Uterus (tissue), 4 donors: Measurements from ENCODE around the gene TRIM62. TPM values are rescaled to one million over a fixed set of nuclear protein-coding genes. Genes with fewer than 3 reads are reported as not detected.

ENCODE experiments used
- DNase-seq, 2 donors: peaks; one replicate each; pipeline ENCODE4 v3.0.0-alpha.2; 2019 to 2020
- H3K27ac ChIP-seq, 2 donors: fragments of 200-600 bp; sonication (generic); 1 replicate in 1 of 2; 2 replicates in 1 of 2; pipeline ENCODE4 v1.5.1; 2016 to 2018
- H3K27me3 ChIP-seq, 2 donors: fragments of 200-600 bp; sonication (generic); one replicate each; pipeline ENCODE4 v1.5.1; 2018 to 2019; ENCODE audit warnings: control low read depth in 1 of 2
- H3K36me3 ChIP-seq, 2 donors: fragments of 200-600 bp; sonication (generic); one replicate each; pipeline ENCODE4 v1.5.1; 2019; ENCODE audit warnings: control low read depth in 1 of 2
- H3K4me1 ChIP-seq, 2 donors: fragments of 200-600 bp; sonication (generic); one replicate each; pipeline ENCODE4 v1.5.1; 2018 to 2019; ENCODE audit warnings: control low read depth in 1 of 2
- H3K4me3 ChIP-seq, 2 donors: fragments of 200-600 bp; sonication (generic); 1 replicate in 1 of 2; 2 replicates in 1 of 2; pipeline ENCODE4 v1.5.1; 2018 to 2019; ENCODE audit warnings: mild to moderate bottlenecking in 1 of 2
- H3K9me3 ChIP-seq, 2 donors: fragments of 200-600 bp; sonication (generic); one replicate each; pipeline ENCODE4 v1.5.1; 2019; ENCODE audit warnings: control low read depth in 1 of 2
- CTCF ChIP-seq, 4 experiments: fragments of 200-600 bp in 2 of 4; fragments of 450-650 bp in 2 of 4; sonication (generic) in 2 of 4; IDR thresholded peaks; one replicate each; pipeline ENCODE4 v1.5.1; 2016 to 2019; ENCODE audit warnings: antibody characterized with exemption in 4 of 4, mild to moderate bottlenecking in 2 of 4, moderate library complexity in 1 of 4
- POLR2A ChIP-seq, 2 donors: fragments of 450-650 bp; IDR thresholded peaks; one replicate each; pipeline ENCODE4 v1.6.1; 2016; ENCODE audit warnings: antibody characterized with exemption in 2 of 2, mild to moderate bottlenecking in 1 of 2, moderate library complexity in 1 of 2
- intact Hi-C: fragments of 100-400 bp; cut with DNase I; formaldehyde crosslinking; loops from one replicate; pipeline ENCODE4 v1.15.1; 2023; ENCODE audit warnings: low total_unique reads
- total RNA-seq, 4 donors: library from RNA; depleted of rRNA in 3 of 4; stranded (reverse); fragments of >200 nt in 3 of 4; gene quantifications; one replicate each; pipeline versions ENCODE4 v1.1.0 to v1.2.4, GENCODE V29; 2014 to 2023
- donor health status: DM: yes; HTN: yes; CAD: no.

Gene TRIM62
- total RNA-seq, 4 donors from 2014 or later: 0.26 to 9.4 (median 1.4) TPM

GRCh38 chr1:33222381-33222780 is 40.5 kb upstream of the TRIM62 start:
- H3K9me3 ChIP-seq: no peaks in the 10 kb centered on the region

GRCh38 chr1:33221385-33221758 is 39.5 kb upstream of the TRIM62 start:
- Histone ChIP-seq H3K27ac (no peak overlapping the region), H3K4me3 (no peak overlapping the region), H3K4me1 (no peaks in the 10 kb centered on the region), H3K9me3 (no peaks in the 10 kb centered on the region), H3K36me3 (no peaks in the 10 kb centered on the region), H3K27me3 (no peaks in the 10 kb centered on the region)
- TF ChIP-seq POLR2A (IDR thresholded peaks at IDR 0.05): no peak
- no peak for TF ChIP-seq CTCF (IDR thresholded peaks at IDR 0.05)
- DNase-seq: no peak
- intact Hi-C loops: no loop called here

More at GRCh38 chr1:33222381-33222780, 40.5 kb upstream of the TRIM62 start:
- no peaks in the 10 kb centered on the region for H3K4me1 ChIP-seq
- H3K27me3 ChIP-seq: no peaks in the 10 kb centered on the region
- no peak for DNase-seq
- no peaks in the 10 kb centered on the region for H3K36me3 ChIP-seq
- no peak overlapping the region for H3K27ac ChIP-seq
- intact Hi-C loops: no loop called here
- no peak overlapping the region for H3K4me3 ChIP-seq
- TF ChIP-seq POLR2A (IDR thresholded peaks at IDR 0.05) (no peak), CTCF (IDR thresholded peaks at IDR 0.05) (no peak)

- no peaks in the 10 kb centered on the region for H3K36me3 ChIP-seq
Observed at GRCh38 chr1:33220676-33221384, 39.0 kb upstream of the TRIM62 start.

GRCh38 chr1:33219886-33220661 is 38.2 kb upstream of the TRIM62 start:
- H3K27ac ChIP-seq: no peak overlapping the region
- no peaks in the 10 kb centered on the region for H3K27me3 ChIP-seq
- no peaks in the 10 kb centered on the region for H3K36me3 ChIP-seq
- no peaks in the 10 kb centered on the region for H3K9me3 ChIP-seq
- H3K4me3 ChIP-seq: no peak overlapping the region
- DNase-seq: no peak
- H3K4me1 ChIP-seq: no peaks in the 10 kb centered on the region
- TF ChIP-seq CTCF (IDR thresholded peaks at IDR 0.05) (no peak), POLR2A (IDR thresholded peaks at IDR 0.05) (no peak)
- intact Hi-C loops: no loop called here

More at GRCh38 chr1:33220676-33221384, 39.0 kb upstream of the TRIM62 start:
- no peaks in the 10 kb centered on the region for H3K4me1 ChIP-seq
- H3K4me3 ChIP-seq: no peak overlapping the region
- intact Hi-C loops: no loop called here
- H3K27me3 ChIP-seq: no peaks in the 10 kb centered on the region
- DNase-seq: no peak
- TF ChIP-seq POLR2A (IDR thresholded peaks at IDR 0.05) (no peak), CTCF (IDR thresholded peaks at IDR 0.05) (no peak)
- H3K9me3 ChIP-seq: no peaks in the 10 kb centered on the region
- no peak overlapping the region for H3K27ac ChIP-seq

- H3K4me3 ChIP-seq: no peak overlapping the region
- TF ChIP-seq CTCF (IDR thresholded peaks at IDR 0.05) (no peak), POLR2A (IDR thresholded peaks at IDR 0.05) (no peak)
- H3K4me1 ChIP-seq: no peaks in the 10 kb centered on the region
- no peak overlapping the region for H3K27ac ChIP-seq
- intact Hi-C loops: no loop called here
- no peaks in the 10 kb centered on the region for H3K9me3 ChIP-seq
- no peaks in the 10 kb centered on the region for H3K36me3 ChIP-seq
- DNase-seq: no peak
- no peaks in the 10 kb centered on the region for H3K27me3 ChIP-seq
Observed at GRCh38 chr1:33211972-33212371, 30.1 kb upstream of the TRIM62 start.
